ENCODE results near the gene TIGD3. TPM values are rescaled to one million over a fixed set of nuclear protein-coding genes. Genes with fewer than 3 reads are reported as not detected.

The TIGD3 gene
- total RNA-seq, 1 experiment from 2014 or later, result 1.3 TPM

- no peak overlapping the region for H3K4me2 ChIP-seq (ENCODE audit: low read length)
- BruUV-seq (replicated peaks), result no TSS peak
- H3K4me1 ChIP-seq (ENCODE audit: insufficient read depth, low read length), result no peaks in the 10 kb centered on the region
- CTCF ChIA-PET, result interaction anchor here (0.5 kb wide), 1 partner anchor 146 kb away, joined by 9 read pairs; no protein-coding TSS in a partner anchor
- TF ChIP-seq EZH2 (IDR thresholded peaks at IDR 0.05; ENCODE audit: low read length, unreplicated experiment) (no peak), EZH2phosphoT487 (IDR thresholded peaks at IDR 0.05; ENCODE audit: borderline replicate concordance, low read length) (no peak)
- TF ChIP-seq, protein P1, sequence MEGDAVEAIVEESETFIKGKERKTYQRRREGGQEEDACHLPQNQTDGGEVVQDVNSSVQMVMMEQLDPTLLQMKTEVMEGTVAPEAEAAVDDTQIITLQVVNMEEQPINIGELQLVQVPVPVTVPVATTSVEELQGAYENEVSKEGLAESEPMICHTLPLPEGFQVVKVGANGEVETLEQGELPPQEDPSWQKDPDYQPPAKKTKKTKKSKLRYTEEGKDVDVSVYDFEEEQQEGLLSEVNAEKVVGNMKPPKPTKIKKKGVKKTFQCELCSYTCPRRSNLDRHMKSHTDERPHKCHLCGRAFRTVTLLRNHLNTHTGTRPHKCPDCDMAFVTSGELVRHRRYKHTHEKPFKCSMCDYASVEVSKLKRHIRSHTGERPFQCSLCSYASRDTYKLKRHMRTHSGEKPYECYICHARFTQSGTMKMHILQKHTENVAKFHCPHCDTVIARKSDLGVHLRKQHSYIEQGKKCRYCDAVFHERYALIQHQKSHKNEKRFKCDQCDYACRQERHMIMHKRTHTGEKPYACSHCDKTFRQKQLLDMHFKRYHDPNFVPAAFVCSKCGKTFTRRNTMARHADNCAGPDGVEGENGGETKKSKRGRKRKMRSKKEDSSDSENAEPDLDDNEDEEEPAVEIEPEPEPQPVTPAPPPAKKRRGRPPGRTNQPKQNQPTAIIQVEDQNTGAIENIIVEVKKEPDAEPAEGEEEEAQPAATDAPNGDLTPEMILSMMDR (conservative IDR thresholded peaks at IDR 0.05; ENCODE audit: low read depth, low read length), result no peak
- peaks cover 26% of the 10 kb centered on the region; the same call in 1 of the 2 replicates for H3K36me3 ChIP-seq (ENCODE audit: low read depth, low read length)
- H4K20me1 ChIP-seq (ENCODE audit: low read length), result no peaks in the 10 kb centered on the region
- POLR2A ChIA-PET (ENCODE audit: unreplicated experiment), result no interaction called here
- H3K27me3 ChIP-seq (ENCODE audit: low read length), result no peaks in the 10 kb centered on the region
- no peaks in the 10 kb centered on the region for H3F3A ChIP-seq (ENCODE audit: low read length, unreplicated experiment)
- H3K27ac ChIP-seq (ENCODE audit: low read length), result no peak overlapping the region
- no peak for ATAC-seq
- no peak for DNase-seq
- H3K79me2 ChIP-seq (ENCODE audit: low read length), result no peaks in the 10 kb centered on the region
- intact Hi-C loops (cut with micrococcal nuclease), result no loop called here
- no peak overlapping the region for H3K9ac ChIP-seq (ENCODE audit: low read length)
- no peak overlapping the region for H2AFZ ChIP-seq (ENCODE audit: low read length)
- H3K9me2 ChIP-seq (replicated peaks; ENCODE audit: low read length), result no peaks in the 10 kb centered on the region
- H3K9me3 ChIP-seq (ENCODE audit: low read length), result no peaks in the 10 kb centered on the region
- H3K4me3 ChIP-seq (ENCODE audit: low read length), result no peak overlapping the region
Observed at GRCh38 chr11:65401073-65401802, 46.7 kb downstream of the TIGD3 start.

- Histone ChIP-seq H3K4me3 (ENCODE audit: low read length) (no peak overlapping the region), H3K4me2 (ENCODE audit: low read length) (no peak overlapping the region), H3K9me2 (replicated peaks; ENCODE audit: low read length) (no peaks in the 10 kb centered on the region), H3K4me1 (ENCODE audit: insufficient read depth, low read length) (no peaks in the 10 kb centered on the region), H3F3A (ENCODE audit: low read length, unreplicated experiment) (no peaks in the 10 kb centered on the region), H3K9me3 (ENCODE audit: low read length) (no peaks in the 10 kb centered on the region), H3K9ac (ENCODE audit: low read length) (no peak overlapping the region), H3K36me3 (ENCODE audit: low read depth, low read length) (peaks cover 26% of the 10 kb centered on the region; the same call in 1 of the 2 replicates), H3K27ac (ENCODE audit: low read length) (no peak overlapping the region), H3K27me3 (ENCODE audit: low read length) (no peaks in the 10 kb centered on the region), H2AFZ (ENCODE audit: low read length) (no peak overlapping the region), H3K79me2 (ENCODE audit: low read length) (no peaks in the 10 kb centered on the region), H4K20me1 (ENCODE audit: low read length) (no peaks in the 10 kb centered on the region)
- intact Hi-C loops (cut with micrococcal nuclease), result no loop called here
- ChIA-PET CTCF (no interaction called here), POLR2A (ENCODE audit: unreplicated experiment) (no interaction called here)
- DNase-seq (no peak), ATAC-seq (no peak)
- BruUV-seq (replicated peaks), result no TSS peak
- TF ChIP-seq EZH2 (IDR thresholded peaks at IDR 0.05; ENCODE audit: low read length, unreplicated experiment), result no peak
- TF ChIP-seq, protein P1 (conservative IDR thresholded peaks at IDR 0.05; ENCODE audit: low read depth, low read length), result no peak
- TF ChIP-seq EZH2phosphoT487 (IDR thresholded peaks at IDR 0.05; ENCODE audit: borderline replicate concordance, low read length), result no peak
Observed at GRCh38 chr11:65401803-65402248, 47.3 kb downstream of the TIGD3 start.

- CTCF ChIA-PET, result no interaction called here
- POLR2A ChIA-PET (ENCODE audit: unreplicated experiment), result no interaction called here
- H3K27me3 ChIP-seq (ENCODE audit: low read length), result no peaks in the 10 kb centered on the region
- no peak for DNase-seq
- no TSS peak for BruUV-seq (replicated peaks)
- H3K9ac ChIP-seq (ENCODE audit: low read length), result no peak overlapping the region
- no peaks in the 10 kb centered on the region for H3K4me1 ChIP-seq (ENCODE audit: insufficient read depth, low read length)
- H3K4me2 ChIP-seq (ENCODE audit: low read length), result no peak overlapping the region
- TF ChIP-seq EZH2 (IDR thresholded peaks at IDR 0.05; ENCODE audit: low read length, unreplicated experiment) (no peak), EZH2phosphoT487 (IDR thresholded peaks at IDR 0.05; ENCODE audit: borderline replicate concordance, low read length) (no peak)
- TF ChIP-seq, protein P1 (conservative IDR thresholded peaks at IDR 0.05; ENCODE audit: low read depth, low read length), result no peak
- H3K9me3 ChIP-seq (ENCODE audit: low read length), result no peaks in the 10 kb centered on the region
- H3K27ac ChIP-seq (ENCODE audit: low read length), result no peak overlapping the region
- ATAC-seq, result no peak
- no peaks in the 10 kb centered on the region for H4K20me1 ChIP-seq (ENCODE audit: low read length)
- no peaks in the 10 kb centered on the region for H3F3A ChIP-seq (ENCODE audit: low read length, unreplicated experiment)
- no peaks in the 10 kb centered on the region for H3K79me2 ChIP-seq (ENCODE audit: low read length)
- H3K36me3 ChIP-seq (ENCODE audit: low read depth, low read length), result peaks cover 26% of the 10 kb centered on the region; the same call in 1 of the 2 replicates
- no peak overlapping the region for H2AFZ ChIP-seq (ENCODE audit: low read length)
- H3K9me2 ChIP-seq (replicated peaks; ENCODE audit: low read length), result no peaks in the 10 kb centered on the region
- intact Hi-C loops (cut with micrococcal nuclease), result no loop called here
- H3K4me3 ChIP-seq (ENCODE audit: low read length), result no peak overlapping the region
Observed at GRCh38 chr11:65402790-65403189, 48.2 kb downstream of the TIGD3 start.
